Heart left ventricle (tissue), 13 donors: Measurements from ENCODE around the gene NEURL1.

ENCODE experiments used
- POLR2A ChIP-seq, 2 donors: fragments of 450-650 bp; IDR thresholded peaks; one replicate each; pipeline ENCODE4 v1.6.1; 2017; ENCODE audit warnings: antibody characterized with exemption in 2 of 2, mild to moderate bottlenecking in 2 of 2, moderate library complexity in 2 of 2
- TF ChIP-seq, protein P1 (sequence below), 12 donors: fragments of 200-600 bp; sonication (generic) in 4 of 12; IDR thresholded peaks; one replicate each; pipeline versions ENCODE4 v1.5.0 to v1.8.0; 2018 to 2022; ENCODE audit warnings: antibody characterized with exemption in 12 of 12, mild to moderate bottlenecking in 5 of 12
- donor health status: ischemic (EF 13 %, LVEDD 7.1; RV severe dilation, severe dysfunction).
- donor health status: DM: no; HTN: yes; CAD: no.
- donor health status: DM: no; HTN: no; CAD: no.
- donor health status: ischemic (EF 25% LVEDD 6.9; RV normal size, moderate dysfunction).
- donor health status: ischemic (EF 25% LVEDD 5.7; RV mildly dilated, moderate dysfunction).
- donor health status: ischemic (EF 35%, LVEDD 5.7; RV mildly dilated, moderate dysfunction).
- donor health status: nonischemic (EF 11% LVEDD 7.7; RV severe dilation, severe dysfunction).
- donor health status: DM: yes; HTN: yes; CAD: no.
- donor health status: PGD.
- donor health status: ischemic (EF 29% LVEDD 5.4; RV normal size, mild dysfunction).
- donor health status: nonischemic (EF 23%, LVEDD 6.1; RV moderate dilation, normal function).

DNA sequence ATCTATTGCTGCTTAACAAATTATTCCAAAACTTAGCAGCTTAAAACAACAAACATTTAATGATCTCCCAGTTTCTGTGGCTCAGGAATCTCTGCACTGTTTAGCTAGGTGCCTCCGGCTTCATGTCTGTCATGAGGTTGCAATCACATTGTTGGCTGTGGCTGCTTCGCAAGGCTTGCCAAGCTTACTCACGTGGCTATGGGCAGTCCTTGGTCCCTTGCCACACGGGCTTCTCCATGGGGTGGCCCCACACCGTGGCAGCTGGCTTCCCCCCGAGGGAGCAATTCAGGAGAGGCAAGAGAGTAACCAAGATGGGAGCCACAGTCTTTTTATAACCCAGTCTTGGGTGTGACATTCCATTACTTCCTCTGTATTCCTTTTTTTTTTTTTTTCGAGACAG lies 67.4 kb downstream of the NEURL1 start:
- TF ChIP-seq POLR2A (IDR thresholded peaks at IDR 0.05): no peak
- TF ChIP-seq, protein P1, sequence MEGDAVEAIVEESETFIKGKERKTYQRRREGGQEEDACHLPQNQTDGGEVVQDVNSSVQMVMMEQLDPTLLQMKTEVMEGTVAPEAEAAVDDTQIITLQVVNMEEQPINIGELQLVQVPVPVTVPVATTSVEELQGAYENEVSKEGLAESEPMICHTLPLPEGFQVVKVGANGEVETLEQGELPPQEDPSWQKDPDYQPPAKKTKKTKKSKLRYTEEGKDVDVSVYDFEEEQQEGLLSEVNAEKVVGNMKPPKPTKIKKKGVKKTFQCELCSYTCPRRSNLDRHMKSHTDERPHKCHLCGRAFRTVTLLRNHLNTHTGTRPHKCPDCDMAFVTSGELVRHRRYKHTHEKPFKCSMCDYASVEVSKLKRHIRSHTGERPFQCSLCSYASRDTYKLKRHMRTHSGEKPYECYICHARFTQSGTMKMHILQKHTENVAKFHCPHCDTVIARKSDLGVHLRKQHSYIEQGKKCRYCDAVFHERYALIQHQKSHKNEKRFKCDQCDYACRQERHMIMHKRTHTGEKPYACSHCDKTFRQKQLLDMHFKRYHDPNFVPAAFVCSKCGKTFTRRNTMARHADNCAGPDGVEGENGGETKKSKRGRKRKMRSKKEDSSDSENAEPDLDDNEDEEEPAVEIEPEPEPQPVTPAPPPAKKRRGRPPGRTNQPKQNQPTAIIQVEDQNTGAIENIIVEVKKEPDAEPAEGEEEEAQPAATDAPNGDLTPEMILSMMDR (IDR thresholded peaks at IDR 0.05): no peak
